GM21825 (cell line): Measurements from ENCODE around the gene KIF5C.

Experiments used
- ATAC-seq: cut with Tn5 transposase; IDR thresholded peaks from one replicate; pipeline ENCODE4 v1.9.1; 2021; ENCODE audit warnings: mild to moderate bottlenecking, moderate library complexity; ENCODE audit not compliant: unreplicated experiment

Gene KIF5C

DNA sequence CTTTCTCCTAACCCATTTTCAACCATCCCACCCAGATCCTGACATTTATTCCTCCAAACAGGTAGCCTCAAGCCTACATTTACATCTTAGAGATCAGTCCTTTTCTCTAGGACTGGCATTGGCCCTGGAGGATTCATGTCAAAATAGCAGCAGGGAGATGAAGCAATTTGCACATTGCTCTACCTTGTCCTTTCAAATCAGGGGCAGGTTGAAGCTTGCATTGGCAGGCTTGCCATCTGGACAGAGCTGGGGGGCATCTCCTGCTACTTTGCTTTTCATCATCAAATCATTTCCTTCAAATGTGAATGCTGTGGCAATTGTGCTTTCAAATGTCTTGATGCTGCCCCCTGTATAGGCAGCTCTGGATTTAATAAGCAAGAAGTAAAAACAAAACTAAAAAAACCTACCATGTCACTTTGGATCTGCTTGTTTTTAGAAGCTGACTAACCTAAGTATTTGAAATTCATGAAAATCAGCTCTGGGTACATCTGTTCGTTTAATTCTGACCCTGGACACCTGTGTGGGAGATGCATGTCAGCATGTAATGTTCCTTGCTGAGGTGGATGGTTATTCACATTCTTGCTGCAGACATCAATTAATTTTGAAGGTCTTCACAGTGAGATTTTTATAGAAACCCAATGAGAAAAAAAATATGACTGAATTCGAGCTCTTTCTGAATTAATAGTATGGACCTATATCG lies 47.9 kb downstream of the KIF5C start:
- no peak for ATAC-seq

- no peak for ATAC-seq
Measured at GRCh38 chr2:148924514-148925178, 49.6 kb downstream of the KIF5C start.

DNA sequence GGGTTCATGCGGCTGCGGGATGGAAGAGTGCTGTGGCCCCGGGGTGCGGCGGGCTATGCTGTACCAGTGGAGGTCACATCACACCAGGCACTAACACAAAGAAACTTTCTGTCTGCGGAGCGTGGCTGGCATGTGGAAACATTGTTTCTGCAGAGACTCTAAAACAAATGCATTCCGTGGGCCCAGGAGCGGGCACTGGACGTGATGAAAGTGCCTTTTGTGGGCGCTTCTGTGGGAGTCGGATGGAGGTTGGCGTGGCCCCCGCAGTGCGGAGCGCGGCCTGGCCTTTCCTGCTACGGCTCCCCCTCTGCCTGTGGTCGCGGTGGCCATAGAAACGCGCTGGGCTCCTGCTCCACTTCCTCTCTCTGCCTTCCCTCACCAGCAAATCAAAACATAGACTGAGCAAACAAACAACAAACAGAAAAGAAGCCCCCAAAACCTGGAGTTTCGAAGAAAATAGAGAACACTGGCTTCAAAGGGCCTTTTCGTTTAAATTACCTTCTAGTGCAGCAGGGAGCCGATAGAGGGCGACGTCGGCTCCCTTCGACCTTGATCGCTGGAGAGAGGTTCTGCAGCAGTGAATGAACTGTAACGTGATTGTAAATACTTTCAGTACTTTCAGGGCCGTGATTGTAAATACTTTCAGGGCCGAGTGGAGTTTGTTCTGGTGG lies 51.4 kb downstream of the KIF5C start:
- ATAC-seq: peak; percentile 75

DNA sequence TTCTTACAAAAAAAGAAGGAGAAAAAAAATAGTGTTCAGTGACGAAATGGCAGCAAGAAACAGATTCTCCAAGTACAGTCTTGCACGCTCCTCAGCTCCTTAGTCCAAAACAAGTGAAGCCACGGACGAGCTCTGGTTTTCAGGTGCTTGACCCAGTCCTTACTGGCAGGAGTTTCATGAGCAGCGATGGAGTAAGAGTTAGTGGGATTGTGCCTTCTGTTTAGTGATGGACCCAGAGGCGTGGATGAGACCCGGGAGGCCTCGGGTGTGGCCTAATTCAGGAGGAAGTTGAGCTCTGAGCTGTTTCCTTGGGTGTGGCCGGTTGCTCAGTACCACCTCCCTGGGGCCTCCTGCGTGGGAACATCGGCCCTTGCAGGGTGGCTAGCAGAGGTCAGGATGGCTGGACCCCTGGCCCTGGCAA lies 52.0 kb downstream of the KIF5C start:
- peak; percentile 49 for ATAC-seq

DNA sequence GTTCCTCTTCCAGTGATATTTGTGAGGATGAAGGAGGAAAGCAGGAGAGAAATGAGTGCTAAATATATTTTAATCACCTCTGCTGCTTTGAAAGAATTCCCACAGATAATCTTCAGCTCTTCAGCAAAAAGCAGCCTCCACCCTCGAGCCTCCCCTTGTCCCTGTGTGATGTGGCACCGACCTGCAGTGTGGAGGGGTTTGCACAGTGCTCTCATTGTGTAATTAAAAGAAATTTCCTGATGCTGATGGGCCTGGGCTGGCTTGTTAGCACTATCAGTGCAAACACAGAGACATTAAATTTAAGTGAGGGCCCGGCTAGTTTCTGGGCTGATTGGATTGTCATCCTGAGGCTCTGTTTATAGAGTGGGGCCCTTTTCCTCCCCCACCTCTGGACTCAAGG lies 53.4 kb downstream of the KIF5C start:
- ATAC-seq: no peak

GRCh38 chr2:148930046-148930775 lies 55.2 kb downstream of the KIF5C start:
- no peak for ATAC-seq

DNA sequence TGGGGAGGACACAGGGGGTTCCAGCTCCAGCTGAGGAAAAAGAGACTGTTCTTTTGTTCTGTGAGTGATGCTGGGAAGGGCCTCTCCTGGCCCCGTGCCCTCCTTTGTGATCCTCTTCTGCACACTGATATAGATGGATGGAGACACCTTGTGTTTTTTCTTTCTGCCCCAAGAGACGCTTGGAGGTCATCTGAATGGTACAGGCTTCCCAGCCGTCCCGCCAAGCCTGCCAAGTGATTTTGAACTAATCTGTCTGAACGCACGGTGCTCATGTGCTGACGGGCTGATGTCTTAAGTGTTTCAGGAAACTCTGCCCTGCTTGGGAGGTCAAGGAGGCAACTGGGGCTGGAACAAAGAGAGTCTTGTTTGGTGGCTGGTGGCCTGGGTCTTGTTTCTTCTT lies 57.5 kb downstream of the KIF5C start:
- no peak for ATAC-seq

- ATAC-seq: no peak
Measured at GRCh38 chr2:148933456-148933855, 58.4 kb downstream of the KIF5C start.

DNA sequence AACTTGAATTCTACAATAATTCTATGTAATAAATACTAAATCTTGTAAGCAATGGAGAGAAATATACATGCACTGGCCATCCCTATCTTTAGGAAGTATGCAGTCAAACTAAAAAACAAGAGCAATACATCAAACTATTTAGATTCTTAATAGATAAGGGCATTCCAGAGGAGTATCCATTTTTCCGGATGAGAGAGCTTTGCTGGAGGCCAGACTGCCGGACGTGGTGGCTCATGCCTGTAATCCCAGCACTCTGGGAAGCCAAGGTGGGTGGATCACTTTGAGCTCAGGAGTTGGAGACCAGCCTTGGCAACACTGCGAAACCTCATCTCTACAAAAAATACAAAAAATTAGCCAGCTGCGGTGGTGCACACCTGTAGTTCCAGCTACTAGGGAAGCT lies 60.8 kb downstream of the KIF5C start:
- no peak for ATAC-seq

GRCh38 chr2:148936857-148937450 lies 61.9 kb downstream of the KIF5C start:
- no peak for ATAC-seq

- no peak for ATAC-seq
Measured at GRCh38 chr2:148939271-148939670, 64.2 kb downstream of the KIF5C start.

DNA sequence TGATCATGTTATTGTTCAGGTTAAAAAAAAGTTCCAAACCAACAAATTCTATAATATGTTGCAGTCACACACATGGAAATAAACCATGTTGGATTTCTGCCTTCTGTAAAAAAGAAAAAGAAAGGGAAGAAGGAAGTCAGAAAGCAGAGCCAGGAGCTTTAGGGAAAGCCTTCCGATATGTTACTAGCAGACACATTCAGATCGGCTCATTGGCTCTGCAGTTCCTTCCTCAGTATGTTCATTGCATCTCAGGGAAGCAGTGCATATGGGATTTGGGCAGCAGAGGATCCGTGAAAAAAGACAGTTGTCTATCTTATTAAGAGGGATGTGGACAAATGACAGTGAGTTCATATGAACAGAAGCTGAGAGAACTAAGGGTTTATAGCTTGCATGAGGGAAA lies 68.1 kb downstream of the KIF5C start:
- ATAC-seq: no peak

GRCh38 chr2:148944536-148944935 lies 69.5 kb downstream of the KIF5C start:
- ATAC-seq: no peak

DNA sequence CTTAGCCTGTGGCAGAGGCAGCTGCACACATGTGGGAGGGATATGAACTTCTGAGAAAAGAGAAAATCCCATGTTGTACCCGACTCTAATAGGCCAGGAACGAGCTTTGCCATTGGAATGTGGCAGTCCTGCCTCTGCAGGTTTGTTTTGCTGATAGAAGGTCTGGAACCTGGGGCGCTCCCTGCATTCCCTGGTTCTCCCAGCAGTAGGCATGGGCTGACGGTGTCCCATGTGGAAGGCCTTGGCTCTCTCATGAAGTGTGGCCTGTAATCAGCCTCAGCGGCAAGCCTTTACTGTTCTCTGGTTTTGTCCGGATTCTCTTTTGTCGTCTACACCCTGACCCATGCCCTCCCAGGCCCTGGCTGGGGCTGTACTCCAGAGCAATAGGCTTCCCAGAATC lies 72.3 kb downstream of the KIF5C start:
- ATAC-seq: no peak

GRCh38 chr2:148948868-148949267 lies 73.8 kb downstream of the KIF5C start:
- ATAC-seq: no peak

DNA sequence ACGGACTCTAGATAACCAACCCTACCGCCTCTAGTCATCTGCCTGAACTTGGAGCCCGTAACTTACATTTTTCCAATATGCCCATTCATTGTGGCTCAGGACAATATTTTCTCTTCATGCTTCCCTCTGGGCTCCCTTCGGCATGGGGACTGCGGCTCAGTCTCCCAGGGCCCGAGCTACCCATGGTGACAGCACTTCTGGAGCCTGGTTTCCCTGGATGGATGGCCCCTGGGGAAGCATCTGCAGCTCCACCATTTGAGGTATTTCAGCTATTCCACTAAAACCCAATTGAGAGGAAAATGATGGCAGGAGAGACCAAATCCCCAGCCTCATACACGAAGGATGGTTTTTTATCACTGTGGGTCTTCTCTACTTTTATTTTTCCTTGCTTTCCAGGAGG lies 74.3 kb downstream of the KIF5C start:
- no peak for ATAC-seq

- no peak for ATAC-seq
Measured at GRCh38 chr2:148952621-148953020, 77.6 kb downstream of the KIF5C start.

DNA sequence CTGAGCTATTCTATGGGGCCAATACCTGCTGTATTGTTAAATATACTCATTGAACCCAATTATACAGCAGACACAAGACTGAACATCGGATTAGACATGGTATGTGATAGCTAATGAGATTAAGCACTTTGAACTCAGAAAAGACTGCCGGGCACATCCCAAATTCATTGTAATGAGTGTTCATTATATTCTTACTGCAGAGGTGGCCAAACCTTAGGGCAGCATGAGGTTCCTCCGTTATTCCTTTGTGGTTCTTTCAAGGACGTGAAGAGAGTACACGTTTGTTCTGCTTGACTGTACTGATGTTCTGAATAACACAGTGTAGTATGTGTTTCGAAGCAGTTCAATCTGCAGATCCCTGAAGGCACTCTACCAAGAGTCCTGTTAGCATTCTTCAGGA lies 78.4 kb downstream of the KIF5C start:
- no peak for ATAC-seq

- no peak for ATAC-seq
Measured at GRCh38 chr2:148954536-148954935, 79.5 kb downstream of the KIF5C start.

GRCh38 chr2:148955798-148956197 lies 80.8 kb downstream of the KIF5C start:
- ATAC-seq: no peak

DNA sequence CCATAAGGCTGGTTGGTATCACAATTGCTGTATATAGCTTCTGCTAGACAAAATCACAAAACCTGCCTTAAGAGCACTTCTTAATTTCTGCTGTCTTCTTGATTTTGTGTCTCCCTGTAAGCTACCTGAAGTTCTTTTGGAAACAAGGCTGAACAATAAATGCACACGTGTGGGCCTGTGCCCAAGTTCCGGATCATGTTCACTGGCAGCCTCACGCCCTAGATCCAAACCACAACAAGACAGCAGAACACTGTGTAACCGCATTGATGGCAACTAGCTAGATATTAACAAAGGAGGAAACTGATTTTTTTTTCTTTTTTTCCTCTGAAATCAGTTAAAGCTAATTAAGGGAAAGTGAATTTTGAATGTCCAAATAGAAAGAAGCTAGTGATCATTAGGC lies 82.0 kb downstream of the KIF5C start:
- no peak for ATAC-seq
